DND-41 (cell line): ENCODE results near the gene EGFL8.

Source experiments
- CTCF ChIP-seq: IDR thresholded peaks from 2 replicates; pipeline ENCODE4 v1.5.1; 2012; ENCODE audit warnings: borderline replicate concordance, low read length, moderate library complexity, mild to moderate bottlenecking; ENCODE audit not compliant: poor library complexity, severe bottlenecking; ENCODE audit errors: extremely low read depth
- EZH2 ChIP-seq: IDR thresholded peaks from 3 replicates; pipeline ENCODE4 v1.6.1; 2012; ENCODE audit warnings: borderline replicate concordance, low read depth, mild to moderate bottlenecking, moderate library complexity, low read length, inconsistent platforms; ENCODE audit not compliant: severe bottlenecking

DNA sequence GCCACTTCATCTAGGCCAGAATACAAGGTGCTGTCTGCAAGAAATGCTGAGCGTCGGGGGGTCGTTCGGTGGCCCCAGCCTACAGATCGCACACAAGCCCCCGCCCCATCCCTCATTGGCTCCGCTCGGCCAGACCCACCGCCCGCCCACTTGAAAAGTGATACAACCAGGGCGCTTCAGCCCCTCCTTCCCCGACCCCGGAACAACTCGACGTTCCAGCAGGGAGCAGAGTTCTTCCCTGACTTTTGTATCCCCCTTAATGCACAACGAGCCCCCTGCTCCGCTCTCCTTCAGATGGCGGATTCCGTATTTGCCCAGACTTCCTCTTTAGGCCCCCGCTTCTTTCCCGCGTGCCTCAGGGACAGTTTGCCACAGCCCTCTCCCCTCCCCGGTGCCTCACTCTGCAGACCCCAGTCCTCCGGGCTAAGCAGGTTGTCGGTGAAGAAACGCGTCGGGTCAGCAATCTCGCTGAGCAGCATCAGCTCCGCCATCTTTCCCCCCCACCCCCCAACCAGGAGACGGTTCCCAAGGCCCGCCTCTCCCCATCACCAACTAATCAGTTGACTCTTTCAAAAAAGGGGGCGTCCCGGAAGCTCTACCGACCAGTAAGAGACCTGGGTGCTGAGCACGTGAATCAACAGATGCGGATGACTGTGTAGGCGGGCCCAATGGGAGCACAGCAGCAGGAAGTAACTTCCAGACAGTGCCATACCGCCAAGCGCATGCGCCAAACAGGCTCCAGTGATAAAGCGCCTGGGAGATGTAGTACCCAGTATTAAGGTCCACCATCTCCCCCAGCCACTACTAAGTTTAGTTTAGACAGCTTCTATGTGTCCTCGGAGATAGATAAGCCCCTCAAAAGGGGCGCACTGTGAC, 36.4 kb upstream of the EGFL8 start, which contains the start of gene ATF6B:
- no peak for TF ChIP-seq CTCF
- no peak for TF ChIP-seq EZH2
